Measurements from ENCODE around the gene SOAT2. TPM values are rescaled to one million over a fixed set of nuclear protein-coding genes. Genes with fewer than 3 reads are reported as not detected.

SOAT2 gene
- total RNA-seq, 1 experiment from 2014 or later: not detected

DNA sequence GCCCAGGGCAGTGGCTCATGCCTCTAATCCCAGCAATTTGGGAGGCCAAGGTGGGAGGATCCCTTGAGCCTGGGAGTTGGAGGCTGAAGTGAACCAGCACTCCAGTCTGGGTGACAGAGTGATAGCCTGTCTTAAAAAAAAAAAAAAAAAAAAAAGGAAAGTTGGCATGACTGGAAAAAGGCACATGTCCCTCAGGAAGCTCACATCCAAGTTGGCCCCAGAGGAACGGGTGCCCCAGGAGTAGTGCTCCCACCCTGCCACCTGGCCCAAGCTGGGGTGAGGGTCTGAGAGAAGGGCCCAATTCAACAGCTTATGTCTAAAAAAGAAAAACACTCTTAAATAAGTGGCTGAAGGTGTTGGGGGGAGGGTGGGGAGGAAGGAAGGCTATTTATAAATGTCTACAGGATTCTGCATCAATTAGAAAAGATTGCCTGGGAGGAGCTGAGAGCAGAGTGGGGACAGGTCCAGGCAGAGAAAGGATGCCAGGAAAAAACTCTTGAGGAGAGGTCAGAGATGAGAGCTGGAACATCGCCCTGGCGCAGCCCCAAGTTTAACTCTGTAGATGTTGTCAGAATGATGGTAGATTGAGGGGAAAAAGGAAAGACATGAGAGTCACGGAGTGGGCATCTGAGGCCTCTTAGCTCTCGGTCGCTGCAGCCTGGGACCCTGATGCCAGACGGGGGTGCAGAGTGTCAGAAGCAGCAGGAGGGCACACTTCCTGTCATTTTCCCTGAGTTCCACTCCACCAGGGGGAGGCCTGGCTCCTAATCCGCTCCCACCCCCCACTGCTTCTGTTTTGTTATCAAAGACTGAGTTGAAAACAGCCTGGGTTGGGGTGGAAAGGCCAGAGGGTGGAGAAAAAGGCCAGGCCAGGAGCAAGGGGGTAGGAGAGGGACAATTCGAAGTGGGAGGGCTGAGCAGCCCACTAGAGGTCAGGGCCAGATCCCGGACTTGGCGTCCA lies 31.4 kb upstream of the SOAT2 start:
- H3K36me3 ChIP-seq (ENCODE audit: control insufficient read depth, insufficient read depth, low read length): no peaks in the 10 kb centered on the region
- H3K4me1 ChIP-seq (ENCODE audit: control insufficient read depth, insufficient read depth, low read length): no peaks in the 10 kb centered on the region
- H3K27ac ChIP-seq (ENCODE audit: low read length): no peak overlapping the region
- H3K27me3 ChIP-seq (ENCODE audit: control insufficient read depth, insufficient read depth, low read length): no peaks in the 10 kb centered on the region
- CTCF ChIA-PET: interaction anchor here (1.0 kb wide), 1 partner anchor 27 kb away, joined by 4 read pairs; no protein-coding TSS in a partner anchor
- DNase-seq (ENCODE audit: low read depth, low spot score) (no peak), ATAC-seq (no peak)
- BruUV-seq (replicated peaks): no TSS peak
- in situ Hi-C loops (cut with HindIII; ENCODE audit: low pct_unique_long_range_greater_than_20kb, low sequenced_read_pairs) (no loop called here), intact Hi-C loops (cut with micrococcal nuclease; ENCODE audit: unreplicated experiment) (no loop called here)
- H3K9me3 ChIP-seq (ENCODE audit: control insufficient read depth, insufficient read depth, low read depth, low read length): no peaks in the 10 kb centered on the region
- no peak overlapping the region for H3K4me3 ChIP-seq (ENCODE audit: low read depth in 2 of 2, low read length in 2 of 2)
- TF ChIP-seq TCF7L2 (IDR thresholded peaks at IDR 0.05; ENCODE audit: low read depth, low read length): no peak
- TF ChIP-seq, protein P1, sequence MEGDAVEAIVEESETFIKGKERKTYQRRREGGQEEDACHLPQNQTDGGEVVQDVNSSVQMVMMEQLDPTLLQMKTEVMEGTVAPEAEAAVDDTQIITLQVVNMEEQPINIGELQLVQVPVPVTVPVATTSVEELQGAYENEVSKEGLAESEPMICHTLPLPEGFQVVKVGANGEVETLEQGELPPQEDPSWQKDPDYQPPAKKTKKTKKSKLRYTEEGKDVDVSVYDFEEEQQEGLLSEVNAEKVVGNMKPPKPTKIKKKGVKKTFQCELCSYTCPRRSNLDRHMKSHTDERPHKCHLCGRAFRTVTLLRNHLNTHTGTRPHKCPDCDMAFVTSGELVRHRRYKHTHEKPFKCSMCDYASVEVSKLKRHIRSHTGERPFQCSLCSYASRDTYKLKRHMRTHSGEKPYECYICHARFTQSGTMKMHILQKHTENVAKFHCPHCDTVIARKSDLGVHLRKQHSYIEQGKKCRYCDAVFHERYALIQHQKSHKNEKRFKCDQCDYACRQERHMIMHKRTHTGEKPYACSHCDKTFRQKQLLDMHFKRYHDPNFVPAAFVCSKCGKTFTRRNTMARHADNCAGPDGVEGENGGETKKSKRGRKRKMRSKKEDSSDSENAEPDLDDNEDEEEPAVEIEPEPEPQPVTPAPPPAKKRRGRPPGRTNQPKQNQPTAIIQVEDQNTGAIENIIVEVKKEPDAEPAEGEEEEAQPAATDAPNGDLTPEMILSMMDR (IDR thresholded peaks at IDR 0.05): no peak
- TF ChIP-seq, protein P2, sequence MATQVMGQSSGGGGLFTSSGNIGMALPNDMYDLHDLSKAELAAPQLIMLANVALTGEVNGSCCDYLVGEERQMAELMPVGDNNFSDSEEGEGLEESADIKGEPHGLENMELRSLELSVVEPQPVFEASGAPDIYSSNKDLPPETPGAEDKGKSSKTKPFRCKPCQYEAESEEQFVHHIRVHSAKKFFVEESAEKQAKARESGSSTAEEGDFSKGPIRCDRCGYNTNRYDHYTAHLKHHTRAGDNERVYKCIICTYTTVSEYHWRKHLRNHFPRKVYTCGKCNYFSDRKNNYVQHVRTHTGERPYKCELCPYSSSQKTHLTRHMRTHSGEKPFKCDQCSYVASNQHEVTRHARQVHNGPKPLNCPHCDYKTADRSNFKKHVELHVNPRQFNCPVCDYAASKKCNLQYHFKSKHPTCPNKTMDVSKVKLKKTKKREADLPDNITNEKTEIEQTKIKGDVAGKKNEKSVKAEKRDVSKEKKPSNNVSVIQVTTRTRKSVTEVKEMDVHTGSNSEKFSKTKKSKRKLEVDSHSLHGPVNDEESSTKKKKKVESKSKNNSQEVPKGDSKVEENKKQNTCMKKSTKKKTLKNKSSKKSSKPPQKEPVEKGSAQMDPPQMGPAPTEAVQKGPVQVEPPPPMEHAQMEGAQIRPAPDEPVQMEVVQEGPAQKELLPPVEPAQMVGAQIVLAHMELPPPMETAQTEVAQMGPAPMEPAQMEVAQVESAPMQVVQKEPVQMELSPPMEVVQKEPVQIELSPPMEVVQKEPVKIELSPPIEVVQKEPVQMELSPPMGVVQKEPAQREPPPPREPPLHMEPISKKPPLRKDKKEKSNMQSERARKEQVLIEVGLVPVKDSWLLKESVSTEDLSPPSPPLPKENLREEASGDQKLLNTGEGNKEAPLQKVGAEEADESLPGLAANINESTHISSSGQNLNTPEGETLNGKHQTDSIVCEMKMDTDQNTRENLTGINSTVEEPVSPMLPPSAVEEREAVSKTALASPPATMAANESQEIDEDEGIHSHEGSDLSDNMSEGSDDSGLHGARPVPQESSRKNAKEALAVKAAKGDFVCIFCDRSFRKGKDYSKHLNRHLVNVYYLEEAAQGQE (IDR thresholded peaks at IDR 0.05; ENCODE audit: insufficient read depth in 1 of 2, low read depth in 2 of 2, low read length in 1 of 2): no peak
- TF ChIP-seq POLR2AphosphoS5 (IDR thresholded peaks at IDR 0.05; ENCODE audit: low read depth, low read length): no peak
- no peak for TF ChIP-seq SIN3A (IDR thresholded peaks at IDR 0.05; ENCODE audit: borderline replicate concordance, insufficient read depth, low read depth, low read length)
- POLR2A ChIA-PET: interaction anchor here (0.6 to 0.7 kb wide), 2 partner anchors 8 to 207 kb away, joined by 3 to 5 read pairs; no protein-coding TSS in a partner anchor

DNA sequence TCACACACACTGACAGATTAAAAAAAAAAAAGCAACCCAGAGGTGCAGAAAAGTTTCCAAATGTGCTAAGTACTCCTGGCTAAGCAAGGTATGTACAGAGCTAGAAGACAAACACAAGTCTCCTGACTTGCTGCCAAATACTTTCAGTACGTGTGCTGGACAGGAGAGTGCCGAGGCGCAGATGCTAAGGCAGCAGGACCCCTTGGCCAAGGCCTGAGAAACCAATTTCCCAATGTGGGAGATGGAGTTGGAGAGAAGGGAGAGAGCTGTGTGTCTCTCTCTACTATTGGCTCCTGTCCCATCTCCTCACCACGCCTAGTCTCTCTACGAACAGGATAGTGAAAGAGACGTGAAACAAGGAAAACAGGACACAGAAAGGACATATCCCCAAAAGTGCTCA lies 29.4 kb upstream of the SOAT2 start:
- no peaks in the 10 kb centered on the region for H3K27me3 ChIP-seq (ENCODE audit: control insufficient read depth, insufficient read depth, low read length)
- H3K27ac ChIP-seq (ENCODE audit: low read length): no peak overlapping the region
- H3K4me1 ChIP-seq (ENCODE audit: control insufficient read depth, insufficient read depth, low read length): 0 out of 2 replicates have a peak, but pooled peaks cover 3% of the 10 kb centered on the region
- no peak for TF ChIP-seq TCF7L2 (IDR thresholded peaks at IDR 0.05; ENCODE audit: low read depth, low read length)
- H3K9me3 ChIP-seq (ENCODE audit: control insufficient read depth, insufficient read depth, low read depth, low read length): no peaks in the 10 kb centered on the region
- BruUV-seq (replicated peaks): no TSS peak
- CTCF ChIA-PET: interaction anchor here (0.6 kb wide), 1 partner anchor 177 kb away, joined by 6 read pairs; no protein-coding TSS in a partner anchor
- DNase-seq (ENCODE audit: low read depth, low spot score) (no peak), ATAC-seq (no peak)
- no peak overlapping the region for H3K4me3 ChIP-seq (ENCODE audit: low read depth in 2 of 2, low read length in 2 of 2)
- POLR2A ChIA-PET: no interaction called here
- intact Hi-C loops (cut with micrococcal nuclease; ENCODE audit: unreplicated experiment) (no loop called here), in situ Hi-C loops (cut with HindIII; ENCODE audit: low pct_unique_long_range_greater_than_20kb, low sequenced_read_pairs) (no loop called here)
- no peaks in the 10 kb centered on the region for H3K36me3 ChIP-seq (ENCODE audit: control insufficient read depth, insufficient read depth, low read length)

Measured in Panc1 (cell line).